ENCODE measurements around the gene UQCC5.

DNA sequence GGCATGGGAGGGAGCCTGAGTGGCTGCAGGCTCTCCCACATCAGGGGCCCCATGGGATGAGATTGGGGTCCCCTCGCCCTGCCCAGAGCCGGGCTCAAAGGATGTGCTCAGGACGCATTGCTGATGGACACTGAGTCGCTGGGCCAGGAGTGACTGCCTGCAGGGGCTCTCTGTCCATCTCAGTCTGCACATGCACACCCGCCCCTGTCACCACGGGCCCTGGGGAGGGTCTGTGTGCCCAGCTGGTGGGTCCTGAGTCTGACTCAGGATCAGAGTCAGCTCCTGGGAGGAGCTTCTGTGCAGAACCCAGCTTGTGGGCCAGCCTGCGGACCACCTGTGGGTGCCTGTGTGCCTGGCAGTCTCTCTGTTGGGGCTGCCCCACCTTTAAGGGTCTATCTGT lies 23.1 kb upstream of the UQCC5 start:
- TF ChIP-seq, protein P1, sequence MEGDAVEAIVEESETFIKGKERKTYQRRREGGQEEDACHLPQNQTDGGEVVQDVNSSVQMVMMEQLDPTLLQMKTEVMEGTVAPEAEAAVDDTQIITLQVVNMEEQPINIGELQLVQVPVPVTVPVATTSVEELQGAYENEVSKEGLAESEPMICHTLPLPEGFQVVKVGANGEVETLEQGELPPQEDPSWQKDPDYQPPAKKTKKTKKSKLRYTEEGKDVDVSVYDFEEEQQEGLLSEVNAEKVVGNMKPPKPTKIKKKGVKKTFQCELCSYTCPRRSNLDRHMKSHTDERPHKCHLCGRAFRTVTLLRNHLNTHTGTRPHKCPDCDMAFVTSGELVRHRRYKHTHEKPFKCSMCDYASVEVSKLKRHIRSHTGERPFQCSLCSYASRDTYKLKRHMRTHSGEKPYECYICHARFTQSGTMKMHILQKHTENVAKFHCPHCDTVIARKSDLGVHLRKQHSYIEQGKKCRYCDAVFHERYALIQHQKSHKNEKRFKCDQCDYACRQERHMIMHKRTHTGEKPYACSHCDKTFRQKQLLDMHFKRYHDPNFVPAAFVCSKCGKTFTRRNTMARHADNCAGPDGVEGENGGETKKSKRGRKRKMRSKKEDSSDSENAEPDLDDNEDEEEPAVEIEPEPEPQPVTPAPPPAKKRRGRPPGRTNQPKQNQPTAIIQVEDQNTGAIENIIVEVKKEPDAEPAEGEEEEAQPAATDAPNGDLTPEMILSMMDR (IDR thresholded peaks at IDR 0.05), result no peak
- no peak for TF ChIP-seq POLR2AphosphoS5 (IDR thresholded peaks at IDR 0.05)

Data from upper lobe of left lung (tissue), 4 donors.